Activated T-cell treated with anti-CD3 and anti-CD28 coated beads, Interleukin-2, amount 50 U/mL, for 72 hours (primary cell): ENCODE data around the gene RNF151. TPM values are rescaled to one million over a fixed set of nuclear protein-coding genes. Genes with fewer than 3 reads are reported as not detected.
"Not testable (repeated sequence)": the region's sequence is repeated elsewhere in the genome, so short reads cannot be mapped to it uniquely, and the experiment has no call there.

Experiments used
- ATAC-seq, 2 donors: fragments of 150-1000 bp; cut with Tn5 transposase; replicated peaks in 1 of 2; 2 replicates each; pipeline ENCODE4 v1.10.0; 2021; ENCODE audit warnings: moderate library complexity in 2 of 2, mild to moderate bottlenecking in 1 of 2
- DNase-seq, 2 donors: peaks; one replicate each; pipeline ENCODE4 v3.0.0; 2021 to 2022; ENCODE audit warnings: mixed read lengths in 1 of 2
- H3K27ac Mint-ChIP-seq: one replicate; pipeline ENCODE4 v1.8.0; 2022; ENCODE audit warnings: mild to moderate bottlenecking, moderate library complexity, mixed read lengths
- H3K27me3 Mint-ChIP-seq: one replicate; pipeline ENCODE4 v1.8.0; 2022; ENCODE audit warnings: low read depth, mixed read lengths
- H3K36me3 Mint-ChIP-seq, 2 donors: one replicate each; pipeline ENCODE4 v1.8.0; 2022; ENCODE audit warnings: mixed read lengths in 2 of 2, mild to moderate bottlenecking in 1 of 2; ENCODE audit not compliant: insufficient read depth in 2 of 2
- H3K4me1 Mint-ChIP-seq: one replicate; pipeline ENCODE4 v1.8.0; 2022; ENCODE audit warnings: low read depth, mixed read lengths
- H3K4me3 Mint-ChIP-seq, 2 donors: one replicate each; pipeline ENCODE4 v1.8.0; 2022; ENCODE audit warnings: mild to moderate bottlenecking in 2 of 2, mixed read lengths in 2 of 2, moderate library complexity in 2 of 2
- H3K9me3 Mint-ChIP-seq, 2 donors: one replicate each; pipeline ENCODE4 v1.8.0; 2022; ENCODE audit warnings: mixed read lengths in 2 of 2
- total RNA-seq, 2 donors: library from RNA; stranded (reverse); gene quantifications; one replicate each; pipeline ENCODE4 v1.2.3, GENCODE V29; 2022

The RNF151 gene
- total RNA-seq: under 1 TPM in 1 of 2 donors, not detected in 1; 0.81 TPM

- H3K36me3 Mint-ChIP-seq: peaks cover 14 to 26% of the 10 kb centered on the region in 2 donors
- H3K9me3 Mint-ChIP-seq: no peaks in the 10 kb centered on the region
- no peaks in the 10 kb centered on the region for H3K27me3 Mint-ChIP-seq
- peak within 1 kb of the TSS; percentile 96 for H3K27ac Mint-ChIP-seq
- H3K4me3 Mint-ChIP-seq: peak within 1 kb of the TSS; percentile 91 to 97
- ATAC-seq (no peak), DNase-seq (no peak)
- H3K4me1 Mint-ChIP-seq: peaks cover 46% of the 10 kb centered on the region
Measured at GRCh38 chr16:1966460-1966859, at the start of gene RNF151. TSS of gene RNF151 (plus strand) at chr16:1966856. CDS start at chr16:1966882, 26 bp downstream.

GRCh38 chr16:1917056-1917664, 49.5 kb upstream of the RNF151 start:
- no peak for DNase-seq
- Mint-ChIP-seq H3K27me3 (peaks cover 46% of the 10 kb centered on the region), H3K4me1 (peaks cover 6% of the 10 kb centered on the region), H3K27ac (no peak overlapping the region), H3K36me3 (no peaks in the 10 kb centered on the region), H3K9me3 (no peaks in the 10 kb centered on the region), H3K4me3 (no peak overlapping the region)
- no peak for ATAC-seq

- Mint-ChIP-seq H3K27me3 (peaks cover 52% of the 10 kb centered on the region), H3K27ac (no peak overlapping the region), H3K4me1 (peaks cover 6% of the 10 kb centered on the region), H3K4me3 (no peak overlapping the region), H3K36me3 (peaks cover 0 to 1% of the 10 kb centered on the region in 2 donors), H3K9me3 (no peaks in the 10 kb centered on the region)
- no peak for ATAC-seq
- DNase-seq: no peak
Measured at GRCh38 chr16:1917665-1918350, 48.8 kb upstream of the RNF151 start.

GRCh38 chr16:1918351-1919326, 48.0 kb upstream of the RNF151 start, which contains the start of gene HS3ST6:
TSS of gene HS3ST6 (minus strand) at chr16:1918415. CDS start at chr16:1918323, 92 bp downstream.
- Mint-ChIP-seq H3K27ac (no peak within 1 kb of the TSS), H3K4me3 (no peak within 1 kb of the TSS), H3K4me1 (peaks cover 6% of the 10 kb centered on the region), H3K9me3 (no peaks in the 10 kb centered on the region), H3K27me3 (peaks cover 59% of the 10 kb centered on the region), H3K36me3 (peaks cover 0 to 1% of the 10 kb centered on the region in 2 donors)
- ATAC-seq: no peak
- no peak for DNase-seq

GRCh38 chr16:1919327-1919998, 47.2 kb upstream of the RNF151 start:
- Mint-ChIP-seq H3K27me3 (peaks cover 65% of the 10 kb centered on the region), H3K4me1 (peaks cover 6% of the 10 kb centered on the region), H3K27ac (no peak overlapping the region), H3K36me3 (peaks cover 0 to 1% of the 10 kb centered on the region in 2 donors), H3K4me3 (no peak overlapping the region), H3K9me3 (no peaks in the 10 kb centered on the region)
- no peak for ATAC-seq
- no peak for DNase-seq

- not testable (repeated sequence) for ATAC-seq, H3K27ac Mint-ChIP-seq, H3K36me3 Mint-ChIP-seq, DNase-seq, H3K9me3 Mint-ChIP-seq, H3K4me3 Mint-ChIP-seq, H3K4me1 Mint-ChIP-seq
- H3K27me3 Mint-ChIP-seq: peaks cover 67% of the 10 kb centered on the region
Measured at GRCh38 chr16:1920122-1920521, 46.5 kb upstream of the RNF151 start.

GRCh38 chr16:1920727-1921171, 45.9 kb upstream of the RNF151 start:
- Mint-ChIP-seq H3K4me1 (peaks cover 6% of the 10 kb centered on the region), H3K27me3 (peaks cover 61% of the 10 kb centered on the region), H3K27ac (no peak overlapping the region), H3K36me3 (peaks cover 0 to 1% of the 10 kb centered on the region in 2 donors), H3K4me3 (no peak overlapping the region), H3K9me3 (no peaks in the 10 kb centered on the region)
- ATAC-seq (peak; percentile 65 to 69), DNase-seq (peak; percentile 25 to 32)

- Mint-ChIP-seq H3K9me3 (no peaks in the 10 kb centered on the region), H3K27ac (no peak overlapping the region), H3K4me1 (peaks cover 6% of the 10 kb centered on the region)
Measured at GRCh38 chr16:1922357-1922756, 44.3 kb upstream of the RNF151 start.

GRCh38 chr16:1923299-1924034, 43.2 kb upstream of the RNF151 start:
- Mint-ChIP-seq H3K4me1 (peaks cover 6% of the 10 kb centered on the region), H3K4me3 (no peak overlapping the region), H3K9me3 (no peaks in the 10 kb centered on the region), H3K27ac (no peak overlapping the region), H3K36me3 (peaks cover 0 to 1% of the 10 kb centered on the region in 2 donors), H3K27me3 (peaks cover 45% of the 10 kb centered on the region)
- peak in 1 of 2 donors; percentile 19 for ATAC-seq
- DNase-seq: no peak

More at GRCh38 chr16:1922357-1922756, 44.3 kb upstream of the RNF151 start:
- H3K4me3 Mint-ChIP-seq: no peak overlapping the region
- no peak for ATAC-seq
- H3K27me3 Mint-ChIP-seq: peaks cover 45% of the 10 kb centered on the region
- H3K36me3 Mint-ChIP-seq: peaks cover 0 to 1% of the 10 kb centered on the region in 2 donors
- DNase-seq: no peak

- H3K4me3 Mint-ChIP-seq: no peak overlapping the region
- peaks cover 45% of the 10 kb centered on the region for H3K27me3 Mint-ChIP-seq
- no peak overlapping the region for H3K27ac Mint-ChIP-seq
- no peaks in the 10 kb centered on the region for H3K9me3 Mint-ChIP-seq
- peaks cover 9% of the 10 kb centered on the region for H3K4me1 Mint-ChIP-seq
- H3K36me3 Mint-ChIP-seq: peaks cover 0 to 1% of the 10 kb centered on the region in 2 donors
- DNase-seq (no peak), ATAC-seq (no peak)
Measured at GRCh38 chr16:1924095-1924494, 42.6 kb upstream of the RNF151 start.

- ATAC-seq (no peak), DNase-seq (no peak)
- H3K27ac Mint-ChIP-seq: no peak overlapping the region
- peaks cover 5% of the 10 kb centered on the region for H3K4me1 Mint-ChIP-seq
- no peak overlapping the region for H3K4me3 Mint-ChIP-seq
- H3K27me3 Mint-ChIP-seq: peaks cover 32% of the 10 kb centered on the region
- no peaks in the 10 kb centered on the region for H3K9me3 Mint-ChIP-seq
- H3K36me3 Mint-ChIP-seq: peaks cover 0 to 1% of the 10 kb centered on the region in 2 donors
Measured at GRCh38 chr16:1926271-1926670, 40.4 kb upstream of the RNF151 start.

- Mint-ChIP-seq H3K9me3 (no peaks in the 10 kb centered on the region), H3K27ac (no peak overlapping the region)
- DNase-seq: peak in 1 of 2 donors; percentile 16
Measured at GRCh38 chr16:1929105-1929504, 37.6 kb upstream of the RNF151 start.

More at GRCh38 chr16:1929105-1929504, 37.6 kb upstream of the RNF151 start:
- Mint-ChIP-seq H3K36me3 (no peaks in the 10 kb centered on the region), H3K4me3 (peak overlapping the region; percentile 82 to 83), H3K4me1 (peaks cover 5% of the 10 kb centered on the region), H3K27me3 (peaks cover 10% of the 10 kb centered on the region)
- ATAC-seq: peak; percentile 25 to 39
